ENCODE data around the gene SLC16A12.
"Not testable (repeated sequence)": the region's sequence is repeated elsewhere in the genome, so short reads cannot be mapped to it uniquely, and the experiment has no call there.

Gene SLC16A12

DNA sequence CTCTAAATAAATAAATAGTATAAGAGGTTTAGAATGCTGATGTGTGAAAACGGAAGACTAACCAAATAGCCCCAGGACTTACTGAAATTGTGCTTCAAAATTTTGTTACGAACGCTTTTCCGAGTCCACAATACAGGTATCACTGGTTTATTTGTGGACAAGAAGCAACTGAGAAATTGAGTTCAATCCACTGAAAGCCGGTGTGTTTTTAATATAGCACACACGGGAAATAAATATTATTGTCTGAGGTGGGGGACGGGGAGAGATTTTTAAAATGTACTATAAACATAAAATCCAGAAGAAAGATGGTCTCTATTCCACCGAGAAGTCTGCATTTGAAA is 598 bp downstream of the SLC16A12 start:
- POLR2A ChIA-PET = no interaction called here
- TF ChIP-seq ZNF214 (tag by site-specific recombination; IDR thresholded peaks at IDR 0.05; ENCODE audit: borderline replicate concordance) (no peak), ZXDB (tag by site-specific recombination; IDR thresholded peaks at IDR 0.05) (0 out of 2 replicates have a peak, but pooled peaks have one; percentile 12)
- H3K27ac ChIP-seq (ENCODE audit: extremely low read depth, low read depth, low read length) = no peak overlapping the region
- H3K4me3 ChIP-seq (ENCODE audit: low read depth, low read length) = peak overlapping the region; percentile 54
- no peaks in the 10 kb centered on the region for H3K36me3 ChIP-seq (ENCODE audit: control insufficient read depth in 2 of 2, insufficient read depth in 1 of 2, low read length in 2 of 2)
- H3K9me3 ChIP-seq (ENCODE audit: control insufficient read depth, insufficient read depth, low read depth, low read length) = no peaks in the 10 kb centered on the region
- H3K4me1 ChIP-seq (ENCODE audit: control insufficient read depth, insufficient read depth, low read length) = peaks cover 4% of the 10 kb centered on the region; the same call in 1 of the 2 replicates
- CTCF ChIA-PET = interaction anchor here (1.1 kb wide), 1 partner anchor 44 kb away, joined by 3 read pairs; no protein-coding TSS in a partner anchor

DNA sequence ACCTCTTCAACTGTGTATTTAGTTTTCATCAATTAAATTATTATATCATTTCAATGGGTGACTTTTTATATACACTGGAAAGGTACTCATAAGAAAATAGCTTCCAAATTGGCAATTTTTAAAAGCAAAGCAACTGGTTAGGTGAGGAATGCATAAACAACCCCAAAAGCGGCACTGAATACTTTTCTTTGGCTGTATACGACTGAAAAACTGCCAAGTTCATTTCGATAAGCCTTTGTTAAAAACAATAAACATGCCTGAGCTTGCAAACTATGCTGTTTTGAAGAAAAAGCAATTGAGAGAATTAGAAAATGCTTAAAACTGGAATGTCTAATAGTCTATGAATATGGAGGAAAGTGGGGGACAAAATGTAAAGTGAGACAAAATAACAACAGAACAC is 2.9 kb downstream of the SLC16A12 start:
- TF ChIP-seq SCRT2 (tag by site-specific recombination; IDR thresholded peaks at IDR 0.05) (peak; percentile 22; the same call in 1 of the 2 replicates), ZNF10 (tag by site-specific recombination; IDR thresholded peaks at IDR 0.05) (no peak)
- Histone ChIP-seq H3K36me3 (ENCODE audit: control insufficient read depth in 2 of 2, insufficient read depth in 1 of 2, low read length in 2 of 2) (no peaks in the 10 kb centered on the region), H3K4me3 (ENCODE audit: low read depth, low read length) (no peak overlapping the region), H3K27ac (ENCODE audit: extremely low read depth, low read depth, low read length) (no peak overlapping the region), H3K4me1 (ENCODE audit: control insufficient read depth, insufficient read depth, low read length) (peaks cover 4% of the 10 kb centered on the region; the same call in 1 of the 2 replicates), H3K9me3 (ENCODE audit: control insufficient read depth, insufficient read depth, low read depth, low read length) (no peaks in the 10 kb centered on the region)
- POLR2A ChIA-PET = no interaction called here
- CTCF ChIA-PET = interaction anchor here (1.6 kb wide), 1 partner anchor 12 kb away, joined by 5 read pairs; no protein-coding TSS in a partner anchor

DNA sequence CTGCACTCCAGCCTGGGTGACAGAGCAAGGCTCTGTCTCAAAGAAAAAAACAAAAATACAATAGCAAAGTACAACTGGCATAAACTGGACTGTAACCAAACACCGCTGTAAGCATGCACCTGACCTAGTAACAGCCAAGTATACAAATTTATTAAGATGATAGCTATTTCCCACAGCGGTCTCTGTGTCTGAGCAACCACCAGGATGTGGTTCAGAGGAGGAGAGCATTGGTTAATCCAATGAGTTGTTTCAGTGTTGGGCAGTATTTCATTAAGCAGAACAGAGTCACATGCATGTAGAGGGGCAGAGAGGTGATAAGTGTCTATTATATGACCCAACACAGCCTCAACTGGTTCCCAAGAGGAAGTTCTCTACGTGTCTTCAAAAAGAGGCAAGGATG is 4.0 kb downstream of the SLC16A12 start:
- H3K36me3 ChIP-seq (ENCODE audit: control insufficient read depth in 2 of 2, insufficient read depth in 1 of 2, low read length in 2 of 2) = no peaks in the 10 kb centered on the region
- H3K27ac ChIP-seq (ENCODE audit: extremely low read depth, low read depth, low read length) = no peak overlapping the region
- ChIA-PET CTCF (no interaction called here), POLR2A (no interaction called here)
- peaks cover 4% of the 10 kb centered on the region; the same call in 1 of the 2 replicates for H3K4me1 ChIP-seq (ENCODE audit: control insufficient read depth, insufficient read depth, low read length)
- H3K9me3 ChIP-seq (ENCODE audit: control insufficient read depth, insufficient read depth, low read depth, low read length) = no peaks in the 10 kb centered on the region
- no peak for TF ChIP-seq KLF1 (tag by site-specific recombination; IDR thresholded peaks at IDR 0.05)
- TF ChIP-seq ZNF792 (tag by site-specific recombination; IDR thresholded peaks at IDR 0.05) = no peak
- TF ChIP-seq SCRT2 (tag by site-specific recombination; IDR thresholded peaks at IDR 0.05) = no peak
- TF ChIP-seq OVOL3 (tag by site-specific recombination; IDR thresholded peaks at IDR 0.05) = no peak
- TF ChIP-seq ZNF701 (tag by site-specific recombination; IDR thresholded peaks at IDR 0.05) = no peak
- no peak for TF ChIP-seq ZFP69B (tag by site-specific recombination; IDR thresholded peaks at IDR 0.05)
- H3K4me3 ChIP-seq (ENCODE audit: low read depth, low read length) = no peak overlapping the region

DNA sequence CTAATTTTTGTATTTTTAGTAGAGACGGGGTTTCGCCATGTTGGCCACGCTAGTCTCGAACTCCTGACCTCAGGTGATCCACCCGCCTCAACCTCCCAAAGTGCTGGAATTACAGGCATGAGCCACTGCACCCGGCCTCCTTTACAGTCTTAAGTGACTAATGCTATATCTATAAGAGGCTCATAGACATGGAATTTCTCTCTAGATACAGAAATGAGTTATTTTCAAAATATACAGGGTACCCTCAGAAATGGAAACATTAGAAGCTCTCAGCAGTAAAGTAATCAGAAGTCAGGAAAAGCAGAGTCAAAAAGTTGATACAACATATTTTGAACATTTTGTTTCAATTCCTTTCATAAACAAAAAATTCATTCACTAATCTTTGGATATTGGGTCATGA is 5.7 kb downstream of the SLC16A12 start:
- H3K4me3 ChIP-seq (ENCODE audit: low read depth, low read length); H3K9me3 ChIP-seq (ENCODE audit: control insufficient read depth, insufficient read depth, low read depth, low read length); H3K4me1 ChIP-seq (ENCODE audit: control insufficient read depth, insufficient read depth, low read length); POLR2A ChIA-PET; H3K36me3 ChIP-seq (ENCODE audit: control insufficient read depth in 2 of 2, insufficient read depth in 1 of 2, low read length in 2 of 2); H3K27ac ChIP-seq (ENCODE audit: extremely low read depth, low read depth, low read length): not testable (repeated sequence)
- CTCF ChIA-PET = interaction anchor here (0.8 kb wide), 1 partner anchor 34 kb away, joined by 5 read pairs; no protein-coding TSS in a partner anchor

DNA sequence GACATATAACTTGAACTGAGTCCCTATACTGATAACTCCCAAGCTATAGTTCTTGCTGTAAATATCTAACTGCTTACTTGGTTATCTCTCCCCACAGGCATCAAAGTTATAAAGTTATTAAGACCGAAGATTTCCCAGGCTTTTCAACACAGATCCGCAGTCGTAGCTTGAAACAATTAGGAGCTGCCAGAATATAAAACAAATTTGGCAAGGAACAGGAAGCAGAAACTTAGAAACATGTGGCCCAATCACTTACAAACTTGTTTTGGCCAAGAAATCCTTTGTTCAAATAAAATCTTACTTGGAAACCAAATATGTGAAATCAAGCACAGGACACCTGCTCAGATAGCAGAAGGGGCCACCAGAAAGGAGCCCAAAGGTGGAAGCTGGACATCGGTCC is 9.0 kb downstream of the SLC16A12 start:
- POLR2A ChIA-PET = no interaction called here
- no peaks in the 10 kb centered on the region for H3K4me1 ChIP-seq (ENCODE audit: control insufficient read depth, insufficient read depth, low read length)
- no peaks in the 10 kb centered on the region for H3K36me3 ChIP-seq (ENCODE audit: control insufficient read depth in 2 of 2, insufficient read depth in 1 of 2, low read length in 2 of 2)
- no peak for TF ChIP-seq ZNF114 (tag by site-specific recombination; IDR thresholded peaks at IDR 0.05)
- TF ChIP-seq, protein P1, sequence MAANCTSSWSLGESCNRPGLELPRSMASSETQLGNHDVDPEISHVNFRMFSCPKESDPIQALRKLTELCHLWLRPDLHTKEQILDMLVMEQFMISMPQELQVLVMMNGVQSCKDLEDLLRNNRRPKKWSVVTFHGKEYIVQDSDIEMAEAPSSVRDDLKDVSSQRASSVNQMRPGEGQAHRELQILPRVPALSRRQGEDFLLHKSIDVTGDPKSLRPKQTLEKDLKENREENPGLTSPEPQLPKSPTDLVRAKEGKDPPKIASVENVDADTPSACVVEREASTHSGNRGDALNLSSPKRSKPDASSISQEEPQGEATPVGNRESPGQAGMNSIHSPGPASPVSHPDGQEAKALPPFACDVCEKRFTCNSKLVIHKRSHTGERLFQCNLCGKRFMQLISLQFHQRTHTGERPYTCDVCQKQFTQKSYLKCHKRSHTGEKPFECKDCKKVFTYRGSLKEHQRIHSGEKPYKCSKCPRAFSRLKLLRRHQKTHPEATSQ (tag by site-specific recombination; IDR thresholded peaks at IDR 0.05) = no peak
- TF ChIP-seq ZEB2 (tag by site-specific recombination; IDR thresholded peaks at IDR 0.05) = no peak
- no peak for TF ChIP-seq ZNF530 (tag by site-specific recombination; IDR thresholded peaks at IDR 0.05; ENCODE audit: low read depth)
- TF ChIP-seq ZNF561 (tag by site-specific recombination; IDR thresholded peaks at IDR 0.05; ENCODE audit: borderline replicate concordance) = no peak
- TF ChIP-seq ZFP69B (tag by site-specific recombination; IDR thresholded peaks at IDR 0.05) = no peak
- no peak for TF ChIP-seq ZNF423 (tag by site-specific recombination; IDR thresholded peaks at IDR 0.05)
- TF ChIP-seq ZNF560 (tag by site-specific recombination; IDR thresholded peaks at IDR 0.05; ENCODE audit: borderline replicate concordance) = no peak
- no peak overlapping the region for H3K4me3 ChIP-seq (ENCODE audit: low read depth, low read length)
- no peak overlapping the region for H3K27ac ChIP-seq (ENCODE audit: extremely low read depth, low read depth, low read length)
- CTCF ChIA-PET = interaction anchor here (0.7 kb wide), 1 partner anchor 59 kb away, joined by 3 read pairs; no protein-coding TSS in a partner anchor
- no peaks in the 10 kb centered on the region for H3K9me3 ChIP-seq (ENCODE audit: control insufficient read depth, insufficient read depth, low read depth, low read length)
